Measurements from ENCODE around the gene KIAA1217.
A peak's percentile ranks its signal among the peaks of the same experiment; 100 is the strongest.

The KIAA1217 gene

DNA sequence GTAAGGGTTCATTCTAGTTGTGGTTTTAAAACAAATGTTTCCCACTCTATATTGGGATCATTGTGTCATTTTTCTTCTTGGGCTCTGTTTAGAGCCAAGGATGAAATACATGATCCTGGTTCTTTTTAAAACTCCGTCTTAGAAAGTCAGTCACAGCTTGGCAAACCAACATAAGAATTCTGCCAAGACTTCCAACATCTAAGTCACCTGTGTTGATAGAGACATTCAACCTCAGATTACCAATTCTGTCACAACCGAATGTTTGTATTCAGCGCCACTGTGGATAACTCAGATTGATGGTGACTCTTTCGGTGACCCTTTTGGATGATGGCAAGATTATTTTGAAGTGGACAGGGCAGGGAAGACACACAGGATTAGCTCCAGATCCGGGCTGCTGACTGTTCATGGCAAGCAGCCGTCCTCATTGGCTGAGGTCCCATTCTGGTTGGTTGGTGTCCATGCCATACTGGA is 259.4 kb downstream of the KIAA1217 start:
- no peak for DNase-seq (ENCODE audit: low read depth, low spot score)
- H3K4me3 ChIP-seq (ENCODE audit: low read depth, low read length) = peak overlapping the region; percentile 61
- ChIA-PET CTCF (interaction anchor here (0.9 kb wide), 1 partner anchor 34 kb away, joined by 3 read pairs; no protein-coding TSS in a partner anchor), POLR2A (no interaction called here)
- TF ChIP-seq, protein P1, sequence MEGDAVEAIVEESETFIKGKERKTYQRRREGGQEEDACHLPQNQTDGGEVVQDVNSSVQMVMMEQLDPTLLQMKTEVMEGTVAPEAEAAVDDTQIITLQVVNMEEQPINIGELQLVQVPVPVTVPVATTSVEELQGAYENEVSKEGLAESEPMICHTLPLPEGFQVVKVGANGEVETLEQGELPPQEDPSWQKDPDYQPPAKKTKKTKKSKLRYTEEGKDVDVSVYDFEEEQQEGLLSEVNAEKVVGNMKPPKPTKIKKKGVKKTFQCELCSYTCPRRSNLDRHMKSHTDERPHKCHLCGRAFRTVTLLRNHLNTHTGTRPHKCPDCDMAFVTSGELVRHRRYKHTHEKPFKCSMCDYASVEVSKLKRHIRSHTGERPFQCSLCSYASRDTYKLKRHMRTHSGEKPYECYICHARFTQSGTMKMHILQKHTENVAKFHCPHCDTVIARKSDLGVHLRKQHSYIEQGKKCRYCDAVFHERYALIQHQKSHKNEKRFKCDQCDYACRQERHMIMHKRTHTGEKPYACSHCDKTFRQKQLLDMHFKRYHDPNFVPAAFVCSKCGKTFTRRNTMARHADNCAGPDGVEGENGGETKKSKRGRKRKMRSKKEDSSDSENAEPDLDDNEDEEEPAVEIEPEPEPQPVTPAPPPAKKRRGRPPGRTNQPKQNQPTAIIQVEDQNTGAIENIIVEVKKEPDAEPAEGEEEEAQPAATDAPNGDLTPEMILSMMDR (IDR thresholded peaks at IDR 0.05; ENCODE audit: insufficient read depth, low read length, missing control alignments) = no peak

DNA sequence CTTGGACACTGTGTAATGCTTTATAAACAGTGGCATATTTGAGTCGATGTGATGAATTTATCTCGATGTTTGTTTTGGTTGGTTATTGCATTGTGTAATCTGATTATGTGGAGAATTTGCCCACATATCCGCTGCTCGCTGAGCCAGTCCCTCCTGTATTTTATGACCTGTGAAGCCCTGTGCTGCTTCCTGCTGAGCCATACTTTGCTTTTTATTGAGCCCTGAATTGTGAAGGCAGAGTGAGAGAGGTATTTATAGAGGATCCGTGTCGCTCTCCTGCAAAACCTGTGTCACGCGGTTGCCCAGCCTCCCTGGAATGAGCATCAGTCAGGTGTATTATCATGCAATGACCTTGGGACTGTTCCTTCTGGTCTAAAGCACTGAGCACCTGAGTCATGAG is 261.1 kb downstream of the KIAA1217 start:
- H3K4me3 ChIP-seq (ENCODE audit: low read depth, low read length) = no peak overlapping the region
- ChIA-PET CTCF (no interaction called here), POLR2A (no interaction called here)
- DNase-seq (ENCODE audit: low read depth, low spot score) = no peak
- TF ChIP-seq, protein P1 (IDR thresholded peaks at IDR 0.05; ENCODE audit: insufficient read depth, low read length, missing control alignments) = no peak

DNA sequence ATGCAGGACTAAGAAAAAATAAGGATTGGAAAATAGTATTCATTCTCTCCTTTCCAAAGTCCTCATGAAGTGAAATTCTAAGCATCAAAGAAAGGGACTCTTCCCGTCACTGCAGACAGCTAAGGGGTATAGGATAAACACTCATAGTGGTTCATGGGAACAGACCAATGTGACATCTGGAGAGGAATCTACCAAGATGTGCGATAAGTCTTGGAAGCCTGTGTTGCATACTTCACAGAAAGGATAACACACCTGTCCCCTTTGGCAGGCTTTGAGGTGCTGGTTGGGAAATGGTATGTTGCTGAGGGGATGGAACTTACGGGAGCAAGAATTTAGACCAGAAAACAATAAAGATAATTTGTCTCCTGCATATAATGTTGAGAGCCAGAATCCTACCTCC is 266.7 kb downstream of the KIAA1217 start:
- ChIA-PET CTCF (interaction anchor here (1.7 to 2.1 kb wide), 2 partner anchors 27 to 41 kb away, joined by 4 to 6 read pairs; no protein-coding TSS in a partner anchor), POLR2A (no interaction called here)
- TF ChIP-seq, protein P1 (IDR thresholded peaks at IDR 0.05; ENCODE audit: insufficient read depth, low read length, missing control alignments) = no peak
- DNase-seq (ENCODE audit: low read depth, low spot score) = no peak
- H3K4me3 ChIP-seq (ENCODE audit: low read depth, low read length) = no peak overlapping the region

DNA sequence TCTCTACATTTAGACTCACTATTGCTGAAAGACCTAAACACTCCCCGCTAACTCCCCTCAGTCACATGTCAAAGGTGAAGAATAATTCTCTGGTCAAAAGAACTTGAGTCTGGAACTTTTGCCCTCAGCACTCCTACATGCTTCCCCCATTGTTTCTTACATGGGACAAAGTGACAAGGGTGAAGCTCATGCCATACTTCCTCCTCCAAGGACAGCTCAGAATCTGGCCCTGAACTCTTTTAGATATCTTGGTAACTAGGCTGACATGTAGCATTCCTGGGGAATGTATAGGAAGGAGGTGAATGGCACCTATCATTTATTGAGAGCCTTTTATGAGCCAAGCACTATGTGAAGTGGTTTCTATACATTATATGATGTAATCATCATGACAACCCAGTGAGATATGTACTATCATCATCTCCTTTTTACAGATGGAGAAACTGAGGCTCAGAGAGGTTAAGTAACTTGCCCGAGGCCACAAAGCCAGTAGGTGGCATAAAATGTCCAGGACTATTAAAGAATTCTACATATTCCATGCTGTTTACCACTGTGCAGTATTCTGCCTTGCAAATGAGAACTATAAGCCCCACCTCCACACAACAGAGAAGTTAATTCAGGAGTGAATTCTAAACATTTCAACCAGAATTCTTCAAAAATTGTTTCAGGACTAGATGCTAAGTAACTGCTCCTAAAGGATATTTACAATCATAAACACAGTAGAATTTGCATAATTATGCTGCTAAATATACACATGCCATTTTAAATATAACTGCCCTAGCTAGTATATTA is 268.2 kb downstream of the KIAA1217 start:
- POLR2A ChIA-PET = no interaction called here
- DNase-seq (ENCODE audit: low read depth, low spot score) = no peak
- TF ChIP-seq, protein P1 (IDR thresholded peaks at IDR 0.05; ENCODE audit: insufficient read depth, low read length, missing control alignments) = no peak
- CTCF ChIA-PET = interaction anchor here (1.2 to 2.1 kb wide), 2 partner anchors 26 to 27 kb away, joined by 5 to 6 read pairs; no protein-coding TSS in a partner anchor
- H3K4me3 ChIP-seq (ENCODE audit: low read depth, low read length) = no peak overlapping the region

DNA sequence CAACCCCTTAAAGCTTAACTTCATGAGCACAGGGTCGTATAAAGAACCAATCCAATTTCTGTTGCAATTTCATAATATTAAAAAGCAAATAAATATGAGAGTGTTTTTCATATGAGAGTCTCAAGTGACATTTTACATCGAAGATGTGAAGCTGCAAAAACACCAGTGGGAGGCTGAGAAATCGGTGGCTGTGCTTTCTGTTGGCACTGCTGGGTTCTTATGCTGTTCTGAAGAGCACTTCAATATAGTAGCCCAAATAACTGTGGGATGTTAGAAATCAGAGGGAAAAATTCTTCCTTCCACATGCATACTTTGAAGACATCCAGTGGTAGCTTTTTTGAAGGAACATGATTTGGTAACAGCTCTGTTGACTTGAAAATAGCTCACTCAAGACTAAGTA is 269.0 kb downstream of the KIAA1217 start:
- TF ChIP-seq, protein P1 (IDR thresholded peaks at IDR 0.05; ENCODE audit: insufficient read depth, low read length, missing control alignments) = no peak
- CTCF ChIA-PET = interaction anchor here (1.2 kb wide), 1 partner anchor 26 kb away, joined by 5 read pairs; no protein-coding TSS in a partner anchor
- no peak for DNase-seq (ENCODE audit: low read depth, low spot score)
- H3K4me3 ChIP-seq (ENCODE audit: low read depth, low read length) = no peak overlapping the region
- POLR2A ChIA-PET = no interaction called here

DNA sequence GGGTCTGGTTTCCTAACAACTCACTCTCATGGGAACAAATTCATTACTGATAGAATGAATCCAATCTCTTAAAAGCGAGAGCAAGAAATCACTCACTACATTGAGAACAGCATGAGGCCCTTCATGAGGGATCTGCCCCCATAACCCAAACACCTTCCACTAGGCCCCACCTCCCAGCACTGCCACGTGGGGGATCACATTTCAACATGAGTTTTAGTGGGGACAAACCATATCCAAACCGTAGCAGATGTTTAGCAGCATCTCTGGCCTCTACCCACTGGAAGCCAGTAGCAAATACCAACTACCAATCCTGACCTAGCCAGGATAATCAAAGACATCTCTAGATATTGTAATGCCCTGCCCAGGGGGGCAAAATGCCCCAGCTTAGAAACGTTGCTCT is 270.9 kb downstream of the KIAA1217 start:
- CTCF ChIA-PET = interaction anchor here (1.0 kb wide), 1 partner anchor 485 kb away, joined by 3 read pairs; no protein-coding TSS in a partner anchor
- POLR2A ChIA-PET = no interaction called here
- no peak for DNase-seq (ENCODE audit: low read depth, low spot score)
- TF ChIP-seq, protein P1 (IDR thresholded peaks at IDR 0.05; ENCODE audit: insufficient read depth, low read length, missing control alignments) = no peak
- no peak overlapping the region for H3K4me3 ChIP-seq (ENCODE audit: low read depth, low read length)
